GM21723 (cell line): ENCODE data around the gene SNX9.

ENCODE experiments used
- ATAC-seq: cut with Tn5 transposase; IDR thresholded peaks from one replicate; pipeline ENCODE4 v1.9.1; 2021; ENCODE audit warnings: mild to moderate bottlenecking, moderate library complexity; ENCODE audit not compliant: unreplicated experiment

Gene SNX9

GRCh38 chr6:157988700-157989063 lies 165.6 kb downstream of the SNX9 start:
- ATAC-seq: no peak

GRCh38 chr6:157989541-157990289 lies 166.7 kb downstream of the SNX9 start:
- ATAC-seq: no peak

DNA sequence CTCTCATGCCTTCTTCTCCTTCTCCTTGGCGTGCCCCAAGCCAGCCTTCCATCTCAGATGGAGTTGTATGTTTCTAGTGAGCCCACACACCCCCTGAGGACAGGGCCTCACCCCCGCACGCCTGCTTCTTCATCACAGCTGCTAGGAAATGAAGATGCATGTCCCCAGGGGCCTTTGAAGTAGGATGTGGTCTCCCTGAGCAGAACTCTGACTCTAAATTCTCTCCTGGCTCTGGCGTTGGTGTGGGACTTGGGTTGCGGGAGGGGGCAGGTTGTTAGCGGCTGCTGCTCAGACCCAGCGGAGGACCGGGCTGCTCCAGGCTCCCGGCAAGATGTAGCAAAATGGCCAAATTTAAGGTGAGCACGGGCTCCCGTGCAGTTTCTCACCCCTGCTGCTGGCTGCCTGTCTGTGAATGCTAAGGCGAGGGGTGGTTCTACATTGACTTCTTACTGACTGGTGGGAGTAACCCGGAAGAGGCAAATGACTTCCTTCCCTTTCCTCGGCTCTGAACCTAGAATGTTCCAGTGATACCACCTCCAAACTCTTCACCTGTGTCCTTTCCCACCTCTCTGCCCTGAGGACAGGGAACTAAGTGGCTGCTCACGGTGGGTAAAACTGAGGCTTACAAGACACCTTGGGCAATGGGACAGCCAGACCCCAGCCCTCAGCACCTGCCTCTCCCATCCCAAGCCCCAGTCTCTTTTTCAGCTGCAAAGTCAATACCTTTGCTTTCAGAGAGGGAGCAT lies 167.4 kb downstream of the SNX9 start:
- ATAC-seq: no peak

DNA sequence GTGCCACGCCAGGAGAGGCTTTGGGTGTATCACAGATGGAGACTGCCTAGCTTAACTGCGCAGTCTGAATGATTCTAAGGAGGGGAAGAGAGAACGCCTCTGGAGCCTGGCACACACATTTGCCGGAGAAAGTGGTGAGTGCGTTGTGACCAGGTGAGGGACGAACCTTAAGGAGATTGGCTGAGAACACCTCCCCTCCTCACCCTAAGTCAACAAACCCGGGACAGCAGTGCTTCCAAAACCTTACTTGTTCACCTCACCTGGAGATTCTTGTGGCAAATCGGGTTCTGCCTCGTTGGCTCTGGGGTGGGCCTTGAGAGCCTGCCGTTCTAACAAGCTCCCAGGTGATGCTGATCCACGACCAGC lies 168.0 kb downstream of the SNX9 start:
- no peak for ATAC-seq

DNA sequence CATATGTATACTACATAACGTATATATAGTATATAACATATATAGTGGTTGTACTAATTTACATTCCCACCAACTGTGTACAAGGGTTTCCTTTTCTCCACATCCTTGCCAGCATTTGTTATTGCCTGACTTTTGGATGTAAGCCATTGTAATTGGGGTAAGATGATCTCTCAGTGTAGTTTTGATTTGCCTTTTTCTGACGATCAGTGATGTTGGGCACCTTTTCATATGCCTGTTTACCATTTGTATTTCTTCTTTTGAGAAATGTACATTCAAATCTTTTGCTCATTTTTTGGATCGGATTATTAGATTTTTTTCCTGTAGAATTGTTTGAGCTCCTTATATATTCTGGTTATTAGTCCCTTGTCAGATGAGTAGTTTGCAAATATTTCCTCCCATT lies 170.0 kb downstream of the SNX9 start:
- ATAC-seq: no peak

DNA sequence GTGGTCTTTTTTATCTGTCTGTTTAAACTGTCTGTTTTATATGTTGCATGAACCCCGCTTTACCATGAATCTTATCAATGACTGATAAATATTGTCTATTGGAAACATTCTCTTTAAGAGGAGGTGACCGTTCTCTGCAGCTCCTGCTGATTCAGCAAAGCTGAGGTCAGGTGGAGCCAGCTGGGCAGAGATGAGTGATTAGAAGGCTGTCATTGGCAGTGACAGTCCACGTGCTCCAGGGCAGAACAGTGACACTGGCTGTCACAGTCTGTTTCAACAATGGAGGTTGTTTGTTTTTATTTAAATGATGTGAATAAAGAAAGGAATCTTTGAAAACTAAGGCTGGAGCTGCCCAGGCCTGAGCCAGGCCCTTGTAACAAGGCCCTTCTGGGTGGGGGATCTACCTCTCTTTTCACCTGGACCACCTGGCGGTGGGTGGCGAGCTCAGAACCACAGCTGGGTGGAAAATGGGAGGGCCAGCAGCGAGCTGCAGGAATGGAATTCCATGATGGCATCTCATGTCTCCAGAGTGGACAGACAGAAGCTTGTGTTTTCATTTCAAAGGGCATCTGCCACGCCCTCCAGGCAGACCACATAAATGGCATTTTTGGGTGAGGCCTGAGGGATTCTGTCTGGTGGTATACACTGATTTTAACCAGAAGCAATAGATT lies 171.2 kb downstream of the SNX9 start:
- ATAC-seq: no peak
